Hepatocyte (in vitro differentiated cells): ENCODE data around the gene ATP6V0D1. TPM values are rescaled to one million over a fixed set of nuclear protein-coding genes. Genes with fewer than 3 reads are reported as not detected.

Experiments
- DNase-seq: peaks from one replicate; pipeline ENCODE4 v3.0.0-alpha.2; 2016; ENCODE audit warnings: low spot score
- H2AFZ ChIP-seq: fragments of 200-600 bp; sonication (generic); 2 replicates; pipeline ENCODE4 v1.6.0; 2016; ENCODE audit warnings: antibody characterized with exemption, mild to moderate bottlenecking
- H3K27ac ChIP-seq: fragments of 200-600 bp; sonication (generic); 2 replicates; pipeline ENCODE4 v1.5.1; 2016; ENCODE audit warnings: mild to moderate bottlenecking
- H3K27me3 ChIP-seq: fragments of 200-600 bp; sonication (generic); 2 replicates; pipeline ENCODE4 v1.6.1; 2016
- H3K36me3 ChIP-seq: fragments of 200-600 bp; sonication (generic); replicated peaks from 2 replicates; pipeline ENCODE4 v1.5.1; 2016; ENCODE audit warnings: low read depth; ENCODE audit not compliant: insufficient read depth
- H3K4me1 ChIP-seq: fragments of 200-600 bp; sonication (generic); 2 replicates; pipeline ENCODE4 v1.5.1; 2016; ENCODE audit warnings: mild to moderate bottlenecking, moderate library complexity; ENCODE audit not compliant: insufficient read depth
- H3K4me2 ChIP-seq: fragments of 200-600 bp; sonication (generic); 2 replicates; pipeline ENCODE4 v1.6.0; 2016
- H3K4me3 ChIP-seq: fragments of 200-600 bp; sonication (generic); 2 replicates; pipeline ENCODE4 v1.5.1; 2016; ENCODE audit warnings: mild to moderate bottlenecking
- H3K79me2 ChIP-seq: fragments of 200-600 bp; sonication (generic); 2 replicates; pipeline ENCODE4 v1.6.0; 2017; ENCODE audit warnings: mild to moderate bottlenecking
- H3K9me2 ChIP-seq: fragments of 200-600 bp; sonication (generic); replicated peaks from 2 replicates; pipeline ENCODE4 v1.6.0; 2017; ENCODE audit warnings: mild to moderate bottlenecking; ENCODE audit not compliant: insufficient read depth
- H3K9me3 ChIP-seq: fragments of 200-600 bp; sonication (generic); 2 replicates; pipeline ENCODE4 v1.5.1; 2016; ENCODE audit warnings: low read depth, mild to moderate bottlenecking
- H4K20me1 ChIP-seq: fragments of 200-600 bp; sonication (generic); 2 replicates; pipeline ENCODE4 v1.6.0; 2016; ENCODE audit warnings: mild to moderate bottlenecking; ENCODE audit not compliant: insufficient read depth, poor library complexity, severe bottlenecking
- EZH2 ChIP-seq: fragments of 200-600 bp; sonication (generic); IDR thresholded peaks from 2 replicates; pipeline ENCODE4 v1.6.1; 2016; ENCODE audit warnings: antibody characterized with exemption, mild to moderate bottlenecking, borderline replicate concordance
- EZH2phosphoT487 ChIP-seq: fragments of 200-600 bp; sonication (generic); IDR thresholded peaks from one replicate; pipeline ENCODE4 v1.6.1; 2018; ENCODE audit warnings: antibody characterized with exemption, mild to moderate bottlenecking, low read depth, moderate library complexity; ENCODE audit not compliant: unreplicated experiment, severe bottlenecking
- WGBS: methylation state at CpG from one replicate; pipeline ENCODE4 v1.1.6; 2016; ENCODE audit warnings: low lambda C conversion rate; ENCODE audit errors: missing lambda C conversion rate; 5-methylcytosine and 5-hydroxymethylcytosine counted together
- polyA plus RNA-seq: library from polyadenylated mRNA; unstranded; fragments of >200 nt; fragmentation: Nextera tagmentation; extraction: Ambion mirVana; gene quantifications from 2 replicates; pipeline ENCODE4 v1.2.1, GENCODE V29; 2016
- small RNA-seq: library from RNA; depleted of rRNA; stranded (forward); fragments of <200 nt; gene quantifications from one replicate; pipeline ENCODE3, GENCODE V24; 2014
- total RNA-seq: library from RNA; depleted of rRNA; stranded (reverse); fragments of >200 nt; gene quantifications from 2 replicates; pipeline ENCODE4 v1.2.3, GENCODE V29; 2014
- TF ChIP-seq, protein P1 (sequence below): fragments of 200-600 bp; sonication (generic); IDR thresholded peaks from 2 replicates; pipeline ENCODE4 v1.5.1; 2016; ENCODE audit warnings: antibody characterized with exemption, mild to moderate bottlenecking; ENCODE audit not compliant: poor library complexity

Gene ATP6V0D1
- total and polyA plus RNA-seq, 2 experiments from 2014 or later = 157 to 223 TPM

- H3K27ac ChIP-seq = no peak overlapping the region
- H3K9me3 ChIP-seq = no peaks in the 10 kb centered on the region
- H2AFZ ChIP-seq = no peak overlapping the region
- H3K27me3 ChIP-seq = peaks cover 22% of the 10 kb centered on the region
- 96% methylated on average over 25 of the region's 27 CpGs for WGBS
- no peak for TF ChIP-seq EZH2
- TF ChIP-seq, protein P1, sequence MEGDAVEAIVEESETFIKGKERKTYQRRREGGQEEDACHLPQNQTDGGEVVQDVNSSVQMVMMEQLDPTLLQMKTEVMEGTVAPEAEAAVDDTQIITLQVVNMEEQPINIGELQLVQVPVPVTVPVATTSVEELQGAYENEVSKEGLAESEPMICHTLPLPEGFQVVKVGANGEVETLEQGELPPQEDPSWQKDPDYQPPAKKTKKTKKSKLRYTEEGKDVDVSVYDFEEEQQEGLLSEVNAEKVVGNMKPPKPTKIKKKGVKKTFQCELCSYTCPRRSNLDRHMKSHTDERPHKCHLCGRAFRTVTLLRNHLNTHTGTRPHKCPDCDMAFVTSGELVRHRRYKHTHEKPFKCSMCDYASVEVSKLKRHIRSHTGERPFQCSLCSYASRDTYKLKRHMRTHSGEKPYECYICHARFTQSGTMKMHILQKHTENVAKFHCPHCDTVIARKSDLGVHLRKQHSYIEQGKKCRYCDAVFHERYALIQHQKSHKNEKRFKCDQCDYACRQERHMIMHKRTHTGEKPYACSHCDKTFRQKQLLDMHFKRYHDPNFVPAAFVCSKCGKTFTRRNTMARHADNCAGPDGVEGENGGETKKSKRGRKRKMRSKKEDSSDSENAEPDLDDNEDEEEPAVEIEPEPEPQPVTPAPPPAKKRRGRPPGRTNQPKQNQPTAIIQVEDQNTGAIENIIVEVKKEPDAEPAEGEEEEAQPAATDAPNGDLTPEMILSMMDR = no peak
- TF ChIP-seq EZH2phosphoT487 = no peak
- H3K9me2 ChIP-seq = no peaks in the 10 kb centered on the region
- H3K79me2 ChIP-seq = no peaks in the 10 kb centered on the region
- peaks cover 15% of the 10 kb centered on the region for H3K4me1 ChIP-seq
- DNase-seq = no peak
- no peaks in the 10 kb centered on the region for H3K36me3 ChIP-seq
- H3K4me2 ChIP-seq = no peak overlapping the region
- H3K4me3 ChIP-seq = no peak overlapping the region
- no peaks in the 10 kb centered on the region for H4K20me1 ChIP-seq
Observed at GRCh38 chr16:67389911-67390815, 90.8 kb downstream of the ATP6V0D1 start.

GRCh38 chr16:67388591-67388990, 92.4 kb downstream of the ATP6V0D1 start:
- H3K27ac ChIP-seq = no peak overlapping the region
- WGBS = 76% methylated on average over 2 of the region's 2 CpGs
- TF ChIP-seq, protein P1 = no peak
- TF ChIP-seq EZH2 (no peak), EZH2phosphoT487 (no peak)

GRCh38 chr16:67388191-67388590, 92.8 kb downstream of the ATP6V0D1 start:
- Histone ChIP-seq H3K4me1 (peaks cover 5% of the 10 kb centered on the region), H3K27ac (no peak overlapping the region), H2AFZ (no peak overlapping the region), H3K9me2 (no peaks in the 10 kb centered on the region), H3K4me3 (no peak overlapping the region), H3K4me2 (no peak overlapping the region), H3K9me3 (no peaks in the 10 kb centered on the region), H4K20me1 (no peaks in the 10 kb centered on the region), H3K27me3 (peaks cover 6% of the 10 kb centered on the region), H3K79me2 (no peaks in the 10 kb centered on the region), H3K36me3 (no peaks in the 10 kb centered on the region)
- TF ChIP-seq EZH2 (no peak), EZH2phosphoT487 (no peak)
- TF ChIP-seq, protein P1 = no peak
- no peak for DNase-seq
- 93% methylated on average over 8 of the region's 8 CpGs for WGBS

More at GRCh38 chr16:67388591-67388990, 92.4 kb downstream of the ATP6V0D1 start:
- Histone ChIP-seq H2AFZ (no peak overlapping the region), H3K36me3 (no peaks in the 10 kb centered on the region), H4K20me1 (no peaks in the 10 kb centered on the region), H3K79me2 (no peaks in the 10 kb centered on the region), H3K9me3 (no peaks in the 10 kb centered on the region), H3K4me1 (peaks cover 7% of the 10 kb centered on the region), H3K4me2 (no peak overlapping the region), H3K27me3 (peaks cover 8% of the 10 kb centered on the region), H3K9me2 (no peaks in the 10 kb centered on the region), H3K4me3 (no peak overlapping the region)
- no peak for DNase-seq

Small RNA genes within 50 kb of the gene (small RNA-seq; reads per million reads assigned to genes)
- not detected for gene RNU1-123P

Other genes with a start within 250 kb of the ATP6V0D1 start
- gene FHOD1, start 233.7 kb downstream of the ATP6V0D1 start, total RNA-seq = 4.1 and 10.0 TPM in 2 replicates
- gene FHOD1, start 233.7 kb downstream of the ATP6V0D1 start, polyA plus RNA-seq = 17.2 and 20.9 TPM in 2 replicates
- 0.36 and 1.4 TPM in 2 replicates for gene SLC9A5, start 232.2 kb downstream of the ATP6V0D1 start, total RNA-seq
- 1.5 and 2.7 TPM in 2 replicates for gene SLC9A5, start 232.2 kb downstream of the ATP6V0D1 start, polyA plus RNA-seq
- gene PLEKHG4, start 201.6 kb downstream of the ATP6V0D1 start, total RNA-seq = 3.4 and 3.6 TPM in 2 replicates
- gene PLEKHG4, start 201.6 kb downstream of the ATP6V0D1 start, polyA plus RNA-seq = 3.0 and 5.5 TPM in 2 replicates
- not detected in 2 replicates for gene KCTD19, start 154.4 kb downstream of the ATP6V0D1 start, total RNA-seq
- not detected in 2 replicates for gene KCTD19, start 154.4 kb downstream of the ATP6V0D1 start, polyA plus RNA-seq
- 0.23 and 0.32 TPM in 2 replicates for gene LRRC36, start 154.3 kb downstream of the ATP6V0D1 start, total RNA-seq
- 0.69 TPM in 1 of 2 replicates, not detected in the other for gene LRRC36, start 154.3 kb downstream of the ATP6V0D1 start, polyA plus RNA-seq
- 0.88 and 3.2 TPM in 2 replicates for gene TPPP3, start 87.7 kb downstream of the ATP6V0D1 start, total RNA-seq
- 13.4 and 20.1 TPM in 2 replicates for gene TPPP3, start 87.7 kb downstream of the ATP6V0D1 start, polyA plus RNA-seq
- gene ZDHHC1, start 64.7 kb downstream of the ATP6V0D1 start, total RNA-seq = 1.9 and 5.9 TPM in 2 replicates
- 10.0 and 10.6 TPM in 2 replicates for gene ZDHHC1, start 64.7 kb downstream of the ATP6V0D1 start, polyA plus RNA-seq
- gene HSD11B2, start 50.0 kb downstream of the ATP6V0D1 start, total RNA-seq = 0.93 and 1.6 TPM in 2 replicates
- 2.3 and 4.2 TPM in 2 replicates for gene HSD11B2, start 50.0 kb downstream of the ATP6V0D1 start, polyA plus RNA-seq
- gene AGRP, start 2.4 kb upstream of the ATP6V0D1 start, total RNA-seq = 1.9 TPM in 1 of 2 replicates, not detected in the other
- 0.93 and 2.3 TPM in 2 replicates for gene AGRP, start 2.4 kb upstream of the ATP6V0D1 start, polyA plus RNA-seq
- gene RIPOR1, start 47.7 kb upstream of the ATP6V0D1 start, total RNA-seq = 12.5 and 12.9 TPM in 2 replicates
- gene RIPOR1, start 47.7 kb upstream of the ATP6V0D1 start, polyA plus RNA-seq = 37.8 and 38.3 TPM in 2 replicates
- 44.1 and 46.0 TPM in 2 replicates for gene CTCF, start 81.4 kb upstream of the ATP6V0D1 start, total RNA-seq
- gene CTCF, start 81.4 kb upstream of the ATP6V0D1 start, polyA plus RNA-seq = 35.5 and 36.8 TPM in 2 replicates
- gene CARMIL2, start 164.0 kb upstream of the ATP6V0D1 start, total RNA-seq = 0.52 and 1.7 TPM in 2 replicates
- gene CARMIL2, start 164.0 kb upstream of the ATP6V0D1 start, polyA plus RNA-seq = 2.6 and 2.9 TPM in 2 replicates
- 17.1 and 18.5 TPM in 2 replicates for gene ACD, start 179.1 kb upstream of the ATP6V0D1 start, total RNA-seq
- 26.3 and 28.5 TPM in 2 replicates for gene ACD, start 179.1 kb upstream of the ATP6V0D1 start, polyA plus RNA-seq
- gene PARD6A, start 179.8 kb upstream of the ATP6V0D1 start, total RNA-seq = 1.1 and 1.4 TPM in 2 replicates
- 1.8 and 3.0 TPM in 2 replicates for gene PARD6A, start 179.8 kb upstream of the ATP6V0D1 start, polyA plus RNA-seq
- 8.3 and 10.2 TPM in 2 replicates for gene ENKD1, start 185.6 kb upstream of the ATP6V0D1 start, total RNA-seq
- gene ENKD1, start 185.6 kb upstream of the ATP6V0D1 start, polyA plus RNA-seq = 13.1 and 16.0 TPM in 2 replicates
- gene C16orf86, start 185.7 kb upstream of the ATP6V0D1 start, total RNA-seq = 1.7 and 2.3 TPM in 2 replicates
- gene C16orf86, start 185.7 kb upstream of the ATP6V0D1 start, polyA plus RNA-seq = 3.4 and 4.1 TPM in 2 replicates
- 9.8 and 10.4 TPM in 2 replicates for gene GFOD2, start 238.2 kb upstream of the ATP6V0D1 start, total RNA-seq
- 7.5 and 12.4 TPM in 2 replicates for gene GFOD2, start 238.2 kb upstream of the ATP6V0D1 start, polyA plus RNA-seq